ENCODE results near the gene FBXW9. TPM values are rescaled to one million over a fixed set of nuclear protein-coding genes. Genes with fewer than 3 reads are reported as not detected.

Gene FBXW9
- total and polyA plus RNA-seq, 2 of the 8 experiments (the other 6 are each of a cell fraction or from before 2014, with no cell fraction given): 10.8 to 30.1 TPM

DNA sequence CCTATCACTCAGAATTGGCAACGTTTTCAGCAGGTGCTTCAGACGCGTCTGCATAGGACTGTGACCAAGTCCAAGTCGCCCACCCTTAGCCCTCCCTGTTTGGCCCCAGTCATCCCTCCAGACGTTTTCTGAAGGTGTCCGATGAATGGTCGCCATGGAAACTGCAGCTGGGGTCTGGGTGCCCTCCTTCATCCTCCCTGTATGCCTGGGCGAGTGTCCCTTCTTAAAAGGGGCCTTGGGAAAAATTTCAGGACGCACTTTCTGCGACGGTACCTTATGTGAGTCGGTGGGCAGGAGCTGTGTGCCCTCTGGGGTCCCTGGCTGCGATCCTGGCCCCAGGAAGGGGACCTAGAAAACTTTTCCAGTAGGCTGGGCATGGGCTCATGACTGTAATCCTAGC, 55.0 kb downstream of the FBXW9 start:
- Histone ChIP-seq H2BK20ac (ENCODE audit: low read length) (no peak overlapping the region), H3K27ac (ENCODE audit: low read depth, low read length) (no peak overlapping the region), H4K20me1 (replicated peaks in 1 of 2; ENCODE audit: control insufficient read depth in 1 of 2, insufficient read depth in 2 of 2, low read length in 2 of 2) (no peaks in the 10 kb centered on the region), H3K23ac (ENCODE audit: insufficient read length) (no peak overlapping the region), H3K79me1 (ENCODE audit: low read depth, low read length) (no peaks in the 10 kb centered on the region), H3K9ac (replicated peaks in 1 of 4; ENCODE audit: extremely low read depth in 1 of 4, low read depth in 3 of 4, low read length in 3 of 4) (no peak overlapping the region), H2BK120ac (replicated peaks; ENCODE audit: low read depth, low read length) (no peak overlapping the region), H3K27me3 (replicated peaks in 1 of 4; ENCODE audit: control insufficient read depth in 3 of 4, extremely low read depth in 1 of 4, insufficient read depth in 3 of 4, low read length in 3 of 4) (no peaks in the 10 kb centered on the region), H3K79me2 (ENCODE audit: control insufficient read depth in 1 of 2, insufficient read depth in 2 of 2, low read length in 2 of 2) (no peaks in the 10 kb centered on the region), H2BK12ac (ENCODE audit: low read depth, low read length) (no peak overlapping the region), H3K4me3 (ENCODE audit: extremely low read depth in 1 of 4, insufficient read depth in 2 of 4, low read depth in 3 of 4, low read length in 4 of 4) (no peak overlapping the region), H3K9me3 (ENCODE audit: insufficient read depth in 2 of 2, low read depth in 1 of 2, low read length in 1 of 2) (no peaks in the 10 kb centered on the region), H3K14ac (ENCODE audit: insufficient read length) (no peak overlapping the region), H3K36me3 (ENCODE audit: control insufficient read depth in 2 of 4, insufficient read depth in 4 of 4, low read length in 3 of 4) (no peaks in the 10 kb centered on the region), H4K5ac (ENCODE audit: insufficient read length, low read depth, low read length) (no peak overlapping the region), H3K4me2 (ENCODE audit: insufficient read depth in 1 of 2, low read depth in 2 of 2, low read length in 2 of 2) (no peak overlapping the region), H2AK5ac (ENCODE audit: low read depth, low read length) (no peak overlapping the region), H3K56ac (replicated peaks; ENCODE audit: insufficient read length, low read depth, low read length) (no peak overlapping the region), H4K91ac (replicated peaks; ENCODE audit: insufficient read length, low read length) (no peak overlapping the region), H2AFZ (ENCODE audit: low read length) (no peak overlapping the region), H3K23me2 (ENCODE audit: low read depth, low read length) (peaks cover 1% of the 10 kb centered on the region; the same call in 1 of the 2 replicates), H4K8ac (ENCODE audit: extremely low read depth, insufficient read depth, low read length) (no peak overlapping the region), H2BK15ac (ENCODE audit: low read length) (no peak overlapping the region), H3K4ac (replicated peaks; ENCODE audit: insufficient read length, low read depth, low read length) (no peak overlapping the region), H3K18ac (ENCODE audit: extremely low read depth, low read length) (no peak overlapping the region), H2BK5ac (ENCODE audit: low read depth, low read length) (no peak overlapping the region), H3K4me1 (replicated peaks in 1 of 4; ENCODE audit: control insufficient read depth in 3 of 4, insufficient read depth in 4 of 4, low read length in 3 of 4) (no peaks in the 10 kb centered on the region; a peak in 2 of 7 replicates)
- POLR2A ChIA-PET (ENCODE audit: partially characterized antibody): interaction anchor here (1.3 to 1.4 kb wide), 2 partner anchors 9 to 28 kb away, joined by 3 to 4 read pairs; a partner anchor contains a TSS
- FAIRE-seq (no peak), DNase-seq (ENCODE audit: low read depth in 1 of 2, low spot score in 2 of 2) (no peak)
- CTCF ChIA-PET (ENCODE audit: partially characterized antibody): interaction anchor here (0.7 to 1.9 kb wide), 3 partner anchors 31 to 192 kb away, joined by 3 to 12 read pairs (median 4); no protein-coding TSS in a partner anchor
- 78% methylated on average over 12 of the region's 13 CpGs; no CpG with 5 or more reads in 1 of the 2 experiments for WGBS, 2 experiments (ENCODE audit: extremely low coverage in 1 of 2, insufficient coverage in 1 of 2, insufficient read length in 1 of 2, insufficient replicate concordance in 2 of 2, low coverage in 1 of 2, low lambda C conversion rate in 2 of 2, missing lambda C conversion rate in 1 of 2)
- TF ChIP-seq, protein P1, sequence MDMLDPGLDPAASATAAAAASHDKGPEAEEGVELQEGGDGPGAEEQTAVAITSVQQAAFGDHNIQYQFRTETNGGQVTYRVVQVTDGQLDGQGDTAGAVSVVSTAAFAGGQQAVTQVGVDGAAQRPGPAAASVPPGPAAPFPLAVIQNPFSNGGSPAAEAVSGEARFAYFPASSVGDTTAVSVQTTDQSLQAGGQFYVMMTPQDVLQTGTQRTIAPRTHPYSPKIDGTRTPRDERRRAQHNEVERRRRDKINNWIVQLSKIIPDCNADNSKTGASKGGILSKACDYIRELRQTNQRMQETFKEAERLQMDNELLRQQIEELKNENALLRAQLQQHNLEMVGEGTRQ (IDR thresholded peaks at IDR 0.05; ENCODE audit: low read length): no peak
- TF ChIP-seq RFX5 (IDR thresholded peaks at IDR 0.05; ENCODE audit: borderline replicate concordance, low read depth, low read length) (no peak), GABPA (IDR thresholded peaks at IDR 0.05; ENCODE audit: borderline replicate concordance, insufficient read depth, low read length) (no peak), RNF2 (IDR thresholded peaks at IDR 0.05; ENCODE audit: borderline replicate concordance, low read depth, low read length, missing control alignments, poor library complexity, severe bottlenecking) (no peak), SIRT6 (IDR thresholded peaks at IDR 0.05; ENCODE audit: low read length) (no peak), POU5F1 (IDR thresholded peaks at IDR 0.05; ENCODE audit: low read depth, low read length) (no peak), RAD21 (IDR thresholded peaks at IDR 0.05 in 1 of 2, conservative IDR thresholded peaks at IDR 0.05 in 1 of 2; ENCODE audit: low read depth in 2 of 2, low read length in 2 of 2) (no peak)
- TF ChIP-seq, protein P2, sequence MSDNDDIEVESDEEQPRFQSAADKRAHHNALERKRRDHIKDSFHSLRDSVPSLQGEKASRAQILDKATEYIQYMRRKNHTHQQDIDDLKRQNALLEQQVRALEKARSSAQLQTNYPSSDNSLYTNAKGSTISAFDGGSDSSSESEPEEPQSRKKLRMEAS (IDR thresholded peaks at IDR 0.05): no peak
- TF ChIP-seq, protein P3, sequence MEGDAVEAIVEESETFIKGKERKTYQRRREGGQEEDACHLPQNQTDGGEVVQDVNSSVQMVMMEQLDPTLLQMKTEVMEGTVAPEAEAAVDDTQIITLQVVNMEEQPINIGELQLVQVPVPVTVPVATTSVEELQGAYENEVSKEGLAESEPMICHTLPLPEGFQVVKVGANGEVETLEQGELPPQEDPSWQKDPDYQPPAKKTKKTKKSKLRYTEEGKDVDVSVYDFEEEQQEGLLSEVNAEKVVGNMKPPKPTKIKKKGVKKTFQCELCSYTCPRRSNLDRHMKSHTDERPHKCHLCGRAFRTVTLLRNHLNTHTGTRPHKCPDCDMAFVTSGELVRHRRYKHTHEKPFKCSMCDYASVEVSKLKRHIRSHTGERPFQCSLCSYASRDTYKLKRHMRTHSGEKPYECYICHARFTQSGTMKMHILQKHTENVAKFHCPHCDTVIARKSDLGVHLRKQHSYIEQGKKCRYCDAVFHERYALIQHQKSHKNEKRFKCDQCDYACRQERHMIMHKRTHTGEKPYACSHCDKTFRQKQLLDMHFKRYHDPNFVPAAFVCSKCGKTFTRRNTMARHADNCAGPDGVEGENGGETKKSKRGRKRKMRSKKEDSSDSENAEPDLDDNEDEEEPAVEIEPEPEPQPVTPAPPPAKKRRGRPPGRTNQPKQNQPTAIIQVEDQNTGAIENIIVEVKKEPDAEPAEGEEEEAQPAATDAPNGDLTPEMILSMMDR (IDR thresholded peaks at IDR 0.05; ENCODE audit: control extremely low read depth in 1 of 3, insufficient read depth in 1 of 3, low read depth in 1 of 3, low read length in 3 of 3): no peak

Data from H1 (cell line).